AG09309 (cell line): ENCODE results near the gene GLIPR1.

Experiments
- DNase-seq: peaks from one replicate; pipeline ENCODE4 v3.0.0-alpha.2; 2010; ENCODE audit warnings: low read depth
- H3K4me3 ChIP-seq: 2 replicates; pipeline ENCODE4 v1.5.1; 2011; ENCODE audit warnings: mild to moderate bottlenecking, low read depth, low read length, moderate library complexity; ENCODE audit not compliant: control insufficient read depth
- CTCF ChIP-seq: IDR thresholded peaks from 2 replicates; pipeline ENCODE4 v1.5.1; 2011; ENCODE audit warnings: mild to moderate bottlenecking, low read depth, low read length, inconsistent platforms; ENCODE audit not compliant: insufficient read depth, control insufficient read depth; ENCODE audit errors: missing control alignments

Gene GLIPR1

GRCh38 chr12:75529316-75529715, 48.8 kb downstream of the GLIPR1 start:
- no peak overlapping the region for H3K4me3 ChIP-seq
- TF ChIP-seq CTCF = no peak
- DNase-seq = no peak

- DNase-seq = no peak
- no peak for TF ChIP-seq CTCF
These were observed 49.3 kb downstream of the GLIPR1 start for GRCh38 chr12:75529826-75530225.

GRCh38 chr12:75533239-75533638, 52.7 kb downstream of the GLIPR1 start:
- no peak for DNase-seq
- H3K4me3 ChIP-seq = no peak overlapping the region
- no peak for TF ChIP-seq CTCF

More at GRCh38 chr12:75529826-75530225, 49.3 kb downstream of the GLIPR1 start:
- H3K4me3 ChIP-seq = no peak overlapping the region

GRCh38 chr12:75539889-75540288, 59.3 kb downstream of the GLIPR1 start:
- no peak overlapping the region for H3K4me3 ChIP-seq
- no peak for TF ChIP-seq CTCF
- no peak for DNase-seq

- DNase-seq = no peak
- TF ChIP-seq CTCF = no peak
- no peak overlapping the region for H3K4me3 ChIP-seq
These were observed 62.4 kb downstream of the GLIPR1 start for GRCh38 chr12:75542942-75543341.

GRCh38 chr12:75543529-75543928, 63.0 kb downstream of the GLIPR1 start:
- TF ChIP-seq CTCF = no peak
- DNase-seq = no peak

GRCh38 chr12:75545636-75546035, 65.1 kb downstream of the GLIPR1 start:
- DNase-seq = no peak
- no peak for TF ChIP-seq CTCF
- no peak overlapping the region for H3K4me3 ChIP-seq

More at GRCh38 chr12:75543529-75543928, 63.0 kb downstream of the GLIPR1 start:
- no peak overlapping the region for H3K4me3 ChIP-seq
